Liver (tissue), 3 donors: ENCODE measurements around the gene MAPK11.

Experiments used
- ATF3 ChIP-seq: IDR thresholded peaks from 2 replicates; pipeline ENCODE4 v1.6.1; 2016; ENCODE audit warnings: antibody characterized with exemption
- CTCF ChIP-seq: fragments of 150-350 bp; IDR thresholded peaks from 2 replicates; pipeline ENCODE4 v1.5.1; 2017; ENCODE audit warnings: improper control_type of control experiment, low read depth, low read length; ENCODE audit not compliant: missing input control
- REST ChIP-seq: IDR thresholded peaks from 2 replicates; pipeline ENCODE4 v1.6.1; 2016; ENCODE audit warnings: antibody characterized with exemption, mild to moderate bottlenecking
- SP1 ChIP-seq: IDR thresholded peaks from 2 replicates; pipeline ENCODE4 v1.6.1; 2018; ENCODE audit warnings: antibody characterized with exemption, mild to moderate bottlenecking
- TAF1 ChIP-seq: conservative IDR thresholded peaks from 2 replicates; pipeline ENCODE4 v1.6.1; 2016; ENCODE audit warnings: antibody characterized with exemption, mild to moderate bottlenecking
- YY1 ChIP-seq: IDR thresholded peaks from 2 replicates; pipeline ENCODE4 v1.6.1; 2016; ENCODE audit warnings: antibody characterized with exemption, mild to moderate bottlenecking
- ZBTB33 ChIP-seq: IDR thresholded peaks from 2 replicates; pipeline ENCODE4 v1.6.1; 2016; ENCODE audit warnings: antibody characterized with exemption
- donor health status: healthy.
- donor health status: healthy.

- TF ChIP-seq ZBTB33: no peak
- no peak for TF ChIP-seq REST
- TF ChIP-seq CTCF: no peak
- no peak for TF ChIP-seq YY1
- no peak for TF ChIP-seq ATF3
- no peak for TF ChIP-seq SP1
- TF ChIP-seq TAF1: no peak
These were observed at the start of gene MAPK11 for GRCh38 chr22:50269970-50270665.
